B cell (primary cell): Measurements from ENCODE around the gene CORO2B. TPM values are rescaled to one million over a fixed set of nuclear protein-coding genes. Genes with fewer than 3 reads are reported as not detected.

Experiments used
- ATAC-seq: fragments of 200-7000 bp; cut with Tn5 transposase; one replicate; pipeline ENCODE4 v1.10.0; 2021; ENCODE audit warnings: low read depth, mild to moderate bottlenecking, moderate number of reproducible peaks, moderate library complexity
- CTCF ChIA-PET: fragments of 350-600 bp; sonication (Branson Sonifier 250); formaldehyde crosslinking; loops from one replicate; lab custom pipeline; 2021; ENCODE audit warnings: antibody characterized with exemption, inconsistent platforms; lab: Charles Lee
- POLR2A ChIA-PET: fragments of 350-600 bp; sonication (Branson Sonifier 250); formaldehyde crosslinking; loops from one replicate; lab custom pipeline; 2021; ENCODE audit warnings: antibody characterized with exemption; lab: Charles Lee
- DNase-seq: peaks from one replicate; pipeline ENCODE4 v3.0.0; 2013
- H2AFZ ChIP-seq: 2 replicates; pipeline ENCODE4 v1.6.1; 2012; ENCODE audit warnings: mild to moderate bottlenecking, low read depth, low read length; ENCODE audit not compliant: insufficient read depth, poor library complexity, severe bottlenecking
- H3K27ac ChIP-seq, 2 donors: 1 replicate in 1 of 2; 2 replicates in 1 of 2; pipeline ENCODE4 v1.5.1; 2012 to 2013; ENCODE audit warnings: low read length in 2 of 2, mild to moderate bottlenecking in 2 of 2, moderate library complexity in 1 of 2
- H3K27me3 ChIP-seq, 4 experiments: fragments of 200-600 bp in 1 of 4; sonication (generic) in 1 of 4; replicated peaks in 1 of 4; 1 replicate in 2 of 4; 2 replicates in 2 of 4; pipeline versions ENCODE4 v1.6.1 to v1.7.0; 2013 to 2016; ENCODE audit warnings: low read length in 3 of 4, mild to moderate bottlenecking in 2 of 4, mixed read lengths in 1 of 4, moderate library complexity in 1 of 4; ENCODE audit not compliant: insufficient read depth in 4 of 4, control insufficient read depth in 3 of 4; ENCODE audit errors: control extremely low read depth in 1 of 4
- H3K36me3 ChIP-seq, 2 experiments: replicated peaks in 1 of 2; 1 replicate in 1 of 2; 2 replicates in 1 of 2; pipeline versions ENCODE4 v1.6.1 to v1.7.1; 2013; ENCODE audit warnings: low read length in 1 of 2; ENCODE audit not compliant: insufficient read depth in 2 of 2, control insufficient read depth in 1 of 2; ENCODE audit errors: control extremely low read depth in 1 of 2, extremely low read depth in 1 of 2
- H3K4me1 ChIP-seq, 2 donors: fragments of 200-600 bp in 1 of 2; sonication (generic) in 1 of 2; 1 replicate in 1 of 2; 2 replicates in 1 of 2; pipeline versions ENCODE4 v1.5.1 to v1.6.1; 2013 to 2017; ENCODE audit warnings: low read length in 2 of 2; ENCODE audit not compliant: control insufficient read depth in 2 of 2, insufficient read depth in 2 of 2
- H3K4me2 ChIP-seq: replicated peaks from 2 replicates; pipeline ENCODE3; 2012; ENCODE audit warnings: mild to moderate bottlenecking, low read depth, low read length; ENCODE audit not compliant: poor library complexity, severe bottlenecking
- H3K4me3 ChIP-seq, 5 experiments: fragments of 200-600 bp in 1 of 5; sonication (generic) in 1 of 5; 1 replicate in 3 of 5; 2 replicates in 2 of 5; pipeline versions ENCODE4 v1.5.1 to v1.7.0; 2011 to 2016; ENCODE audit warnings: low read length in 4 of 5, mild to moderate bottlenecking in 4 of 5, low read depth in 2 of 5, control low read depth in 1 of 5, moderate library complexity in 1 of 5; ENCODE audit not compliant: insufficient read depth in 1 of 5; ENCODE audit errors: control extremely low read depth in 1 of 5, extremely low read depth in 1 of 5
- H3K79me2 ChIP-seq: fragments of 200-600 bp; sonication (generic); one replicate; pipeline ENCODE4 v1.6.0; 2016; ENCODE audit warnings: low read length; ENCODE audit not compliant: control insufficient read depth, insufficient read depth
- H3K9ac ChIP-seq: fragments of 200-600 bp; sonication (generic); 2 replicates; pipeline ENCODE4 v1.6.1; 2017; ENCODE audit warnings: mild to moderate bottlenecking, low read length, moderate library complexity
- H3K9me3 ChIP-seq, 3 donors: one replicate each; pipeline versions ENCODE4 v1.6.1 to v1.7.1; 2013; ENCODE audit warnings: low read length in 2 of 3; ENCODE audit not compliant: control insufficient read depth in 2 of 3, insufficient read depth in 1 of 3; ENCODE audit errors: control extremely low read depth in 1 of 3
- H4K20me1 ChIP-seq: 2 replicates; pipeline ENCODE4 v1.6.0; 2012; ENCODE audit warnings: mild to moderate bottlenecking, low read length; ENCODE audit not compliant: insufficient read depth, control insufficient read depth, poor library complexity, severe bottlenecking
- H3K27ac Mint-ChIP-seq: one replicate; pipeline ENCODE4 v1.8.0; 2021; ENCODE audit warnings: mixed read lengths
- H3K27me3 Mint-ChIP-seq: one replicate; pipeline ENCODE4 v1.8.0; 2021; ENCODE audit warnings: mixed read lengths
- H3K4me1 Mint-ChIP-seq: one replicate; pipeline ENCODE4 v1.8.0; 2021; ENCODE audit warnings: mixed read lengths
- H3K4me3 Mint-ChIP-seq: one replicate; pipeline ENCODE4 v1.8.0; 2021; ENCODE audit warnings: mixed read lengths
- H3K9me3 Mint-ChIP-seq: one replicate; pipeline ENCODE4 v1.8.0; 2022; ENCODE audit warnings: mixed read lengths; ENCODE audit not compliant: insufficient read depth
- CTCF ChIP-seq: fragments of 200-600 bp; IDR thresholded peaks from one replicate; pipeline ENCODE4 v1.8.0; 2022; ENCODE audit warnings: antibody characterized with exemption, mild to moderate bottlenecking
- EZH2 ChIP-seq: IDR thresholded peaks from 2 replicates; pipeline ENCODE4 v1.6.1; 2012; ENCODE audit warnings: borderline replicate concordance, low read depth, mild to moderate bottlenecking, moderate library complexity, low read length; ENCODE audit not compliant: insufficient read depth, poor library complexity, severe bottlenecking
- WGBS: methylation state at CpG from one replicate; pipeline ENCODE4 v1.1.5; 2013; ENCODE audit warnings: missing lambda C conversion rate; ENCODE audit not compliant: insufficient coverage; 5-methylcytosine and 5-hydroxymethylcytosine counted together
- intact Hi-C: fragments of 100-400 bp; cut with micrococcal nuclease; formaldehyde crosslinking; loops from one replicate; pipeline ENCODE4 v1.10.0; 2022
- polyA plus RNA-seq: library from polyadenylated mRNA; depleted of rRNA; stranded (reverse); fragments of >200 nt; gene quantifications from 2 replicates; pipeline ENCODE4 v1.2.3, GENCODE V29; 2012
- total RNA-seq, 2 donors: library from RNA; stranded (reverse); fragments of 120-200 nt in 1 of 2; gene quantifications; 1 replicate in 1 of 2; 2 replicates in 1 of 2; pipeline versions ENCODE4 v1.2.3 to v1.2.4, GENCODE V29; 2013 to 2022

CORO2B gene
- total and polyA plus RNA-seq, 2 donors (not counting 1 experiment from before 2014, with no cell fraction given): 9.5 to 11.3 TPM

DNA sequence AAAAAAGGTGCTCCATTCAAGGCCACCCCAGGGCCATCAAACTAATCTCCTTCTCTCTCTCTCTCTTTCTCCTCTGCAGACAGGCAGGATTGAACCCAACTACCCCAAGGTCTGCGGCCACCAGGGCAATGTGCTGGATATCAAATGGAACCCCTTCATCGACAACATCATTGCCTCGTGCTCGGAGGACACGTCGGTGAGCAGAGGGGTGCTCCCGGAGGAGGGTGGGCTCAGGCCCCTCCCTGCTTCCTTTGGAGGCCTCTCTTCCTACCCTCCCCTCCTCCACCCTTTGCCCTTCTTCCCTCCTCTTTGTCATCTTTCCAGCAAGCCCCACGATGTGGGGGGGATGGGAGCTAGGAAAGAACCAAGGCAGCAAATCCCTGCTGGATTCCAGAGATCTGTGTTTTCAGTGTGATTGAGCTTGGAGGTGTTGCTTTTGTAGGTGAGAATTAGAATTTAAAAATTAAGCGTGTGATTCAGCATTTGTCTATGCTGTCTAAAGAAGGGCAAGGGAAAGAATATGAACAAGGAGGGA lies 116.3 kb downstream of the CORO2B start:
- no peak overlapping the region for H3K4me3 ChIP-seq
- no peak for ATAC-seq
- intact Hi-C loops: no loop called here
- H3K4me3 Mint-ChIP-seq: no peak overlapping the region
- no peaks in the 10 kb centered on the region for H3K9me3 ChIP-seq
- no peaks in the 10 kb centered on the region for H3K79me2 ChIP-seq
- no peaks in the 10 kb centered on the region for H3K27me3 ChIP-seq
- H3K9me3 Mint-ChIP-seq: no peaks in the 10 kb centered on the region
- DNase-seq: no peak
- no peak overlapping the region for H2AFZ ChIP-seq
- ChIA-PET POLR2A (no interaction called here), CTCF (no interaction called here)
- no peaks in the 10 kb centered on the region for H4K20me1 ChIP-seq
- H3K4me1 ChIP-seq: no peaks in the 10 kb centered on the region
- no peaks in the 10 kb centered on the region for H3K36me3 ChIP-seq
- no peak for TF ChIP-seq EZH2
- no peak for TF ChIP-seq CTCF
- no peak overlapping the region for H3K9ac ChIP-seq
- no peak overlapping the region for H3K4me2 ChIP-seq
- H3K4me1 Mint-ChIP-seq: no peaks in the 10 kb centered on the region
- peaks cover 8% of the 10 kb centered on the region for H3K27me3 Mint-ChIP-seq
- 97% methylated on average over 7 of the region's 9 CpGs for WGBS
- H3K27ac Mint-ChIP-seq: no peak overlapping the region
- no peak overlapping the region for H3K27ac ChIP-seq

- Histone ChIP-seq H3K27me3 (no peaks in the 10 kb centered on the region), H2AFZ (no peak overlapping the region), H3K4me2 (no peak overlapping the region), H3K9me3 (no peaks in the 10 kb centered on the region), H3K9ac (no peak overlapping the region), H3K4me1 (no peaks in the 10 kb centered on the region), H3K36me3 (no peaks in the 10 kb centered on the region), H4K20me1 (no peaks in the 10 kb centered on the region), H3K27ac (no peak overlapping the region), H3K79me2 (no peaks in the 10 kb centered on the region), H3K4me3 (no peak overlapping the region)
- H3K9me3 Mint-ChIP-seq: no peaks in the 10 kb centered on the region
- H3K4me3 Mint-ChIP-seq: no peak overlapping the region
- H3K4me1 Mint-ChIP-seq: no peaks in the 10 kb centered on the region
- WGBS: 96% methylated on average over 7 of the region's 8 CpGs
- intact Hi-C loops: no loop called here
- peaks cover 7% of the 10 kb centered on the region for H3K27me3 Mint-ChIP-seq
- POLR2A ChIA-PET: no interaction called here
- no peak overlapping the region for H3K27ac Mint-ChIP-seq
- ATAC-seq: no peak
- DNase-seq: no peak
- CTCF ChIA-PET: interaction anchor here (1.0 kb wide), 1 partner anchor 179 kb away, joined by 3 read pairs; no protein-coding TSS in a partner anchor
- TF ChIP-seq EZH2: no peak
- TF ChIP-seq CTCF: no peak
These were observed 117.9 kb downstream of the CORO2B start for GRCh38 chr15:68696414-68697363.
